A549 (cell line): Measurements from ENCODE around the gene MAFG. TPM values are rescaled to one million over a fixed set of nuclear protein-coding genes. Genes with fewer than 3 reads are reported as not detected.

Experiments used
- ATAC-seq, 2 experiments: fragments of 200-7000 bp in 1 of 2; fragments of >200 bp in 1 of 2; cut with Nextera tagmentation in 1 of 2; cut with Tn5 transposase in 1 of 2; 3 replicates each; pipeline versions ENCODE4 v1.8.0 to v1.9.1; 2018 to 2020; ENCODE audit warnings: mild to moderate bottlenecking in 1 of 2, moderate library complexity in 1 of 2
- CTCF ChIA-PET: fragments of 300-600 bp; sonication (Branson Sonifier 250); formaldehyde crosslinking; extraction: SDS; loops from one replicate; lab custom pipeline; 2021; ENCODE audit warnings: antibody characterized with exemption, inconsistent platforms; lab: Yijun Ruan, JAX
- POLR2A ChIA-PET: fragments of 350-600 bp; formaldehyde crosslinking; extraction: SDS; loops from one replicate; lab custom pipeline; 2021; ENCODE audit warnings: antibody characterized with exemption, inconsistent platforms; lab: Yijun Ruan, JAX
- DNase-seq, 2 experiments: peaks; one replicate each; pipeline versions ENCODE4 v3.0.0 to v3.0.0-alpha.2; 2011 to 2016; ENCODE audit warnings: low read depth in 1 of 2, low spot score in 1 of 2
- FAIRE-seq: peaks from 2 replicates; lab custom pipeline; 2011; peaks lifted over from hg19 to GRCh38; lab: Jason Lieb, UNC
- H3K27ac ChIP-seq, 2 experiments: fragments of >200 bp; sonication (Bioruptor Twin); formaldehyde crosslinking; 3 replicates each; pipeline ENCODE4 v1.5.1; 2016 to 2017
- H3K4me1 ChIP-seq: fragments of >200 bp; sonication (Bioruptor Twin); formaldehyde crosslinking; 3 replicates; pipeline ENCODE4 v1.6.1; 2016
- H3K4me2 ChIP-seq: fragments of >200 bp; sonication (Bioruptor Twin); formaldehyde crosslinking; 3 replicates; pipeline ENCODE4 v1.6.1; 2016
- H3K4me3 ChIP-seq: fragments of >200 bp; sonication (Bioruptor Twin); formaldehyde crosslinking; 3 replicates; pipeline ENCODE4 v1.5.1; 2016
- H3K9me3 ChIP-seq: fragments of >200 bp; sonication (Bioruptor Twin); formaldehyde crosslinking; 3 replicates; pipeline ENCODE4 v1.6.1; 2016
- CHD2 ChIP-seq: fragments of 150-350 bp; IDR thresholded peaks from 2 replicates; pipeline ENCODE4 v1.6.1; 2014; ENCODE audit warnings: low read length; ENCODE audit not compliant: partially characterized antibody
- CHD4 ChIP-seq: fragments of 200-600 bp; sonication (generic); IDR thresholded peaks from 2 replicates; pipeline ENCODE4 v1.6.1; 2016; ENCODE audit warnings: antibody characterized with exemption, mild to moderate bottlenecking, borderline replicate concordance
- EHMT2 ChIP-seq: fragments of 200-600 bp; sonication (generic); IDR thresholded peaks from 2 replicates; pipeline ENCODE4 v1.6.1; 2016; ENCODE audit warnings: antibody characterized with exemption, low read depth, mild to moderate bottlenecking, moderate library complexity
- FOSB ChIP-seq: fragments of 250-450 bp; sonication (Bioruptor Pico); IDR thresholded peaks from 2 replicates; pipeline ENCODE4 v1.5.0; 2020; ENCODE audit warnings: mild to moderate bottlenecking, moderate library complexity
- FOXS1 ChIP-seq: fragments of 250-450 bp; sonication (Bioruptor Pico); IDR thresholded peaks from 2 replicates; pipeline ENCODE4 v1.5.0; 2020; ENCODE audit warnings: mild to moderate bottlenecking, moderate library complexity
- GATA3 ChIP-seq: IDR thresholded peaks from 2 replicates; pipeline ENCODE4 v1.6.1; 2012; ENCODE audit warnings: borderline replicate concordance
- HDAC2 ChIP-seq: fragments of 200-600 bp; sonication (generic); IDR thresholded peaks from 2 replicates; pipeline ENCODE4 v1.6.1; 2016
- HOXB5 ChIP-seq: fragments of 250-450 bp; sonication (Bioruptor Pico); IDR thresholded peaks from 2 replicates; pipeline ENCODE4 v1.5.0; 2020; ENCODE audit warnings: mild to moderate bottlenecking, moderate library complexity
- KDM1A ChIP-seq: fragments of 200-600 bp; sonication (generic); IDR thresholded peaks from 2 replicates; pipeline ENCODE4 v1.6.1; 2016; ENCODE audit warnings: low read depth, mild to moderate bottlenecking
- MAFK ChIP-seq: fragments of 450-650 bp; IDR thresholded peaks from 2 replicates; pipeline ENCODE4 v1.6.1; 2014; ENCODE audit not compliant: partially characterized antibody
- MAZ ChIP-seq: fragments of 150-350 bp; IDR thresholded peaks from 2 replicates; pipeline ENCODE4 v1.6.1; 2014; ENCODE audit warnings: antibody characterized with exemption, low read depth, low read length, borderline replicate concordance
- NR3C1 ChIP-seq: fragments of >200 bp; sonication (Bioruptor Twin); formaldehyde crosslinking; IDR thresholded peaks from 3 replicates; pipeline ENCODE4 v1.6.1; 2017
- PHF8 ChIP-seq: fragments of 200-600 bp; sonication (generic); IDR thresholded peaks from 2 replicates; pipeline ENCODE4 v1.6.1; 2016; ENCODE audit warnings: low read depth, mild to moderate bottlenecking, antibody characterized with exemption, moderate library complexity, borderline replicate concordance
- POLR2AphosphoS2 ChIP-seq: conservative IDR thresholded peaks from 2 replicates; pipeline ENCODE4 v1.6.1; 2012; ENCODE audit warnings: low read length, improper control_type of control experiment, inconsistent platforms
- RARB ChIP-seq: fragments of 250-450 bp; sonication (Bioruptor Pico); IDR thresholded peaks from 2 replicates; pipeline ENCODE4 v1.8.0; 2021; ENCODE audit warnings: mild to moderate bottlenecking, moderate library complexity
- RCOR1 ChIP-seq: fragments of 150-350 bp; IDR thresholded peaks from 2 replicates; pipeline ENCODE4 v1.6.1; 2014; ENCODE audit warnings: antibody characterized with exemption, low read length, low read depth
- RFX5 ChIP-seq: fragments of 450-650 bp; IDR thresholded peaks from 2 replicates; pipeline ENCODE4 v1.7.1; 2014; ENCODE audit warnings: antibody characterized with exemption, mild to moderate bottlenecking, moderate library complexity
- RNF2 ChIP-seq: fragments of 200-600 bp; sonication (generic); IDR thresholded peaks from 2 replicates; pipeline ENCODE4 v1.6.1; 2016; ENCODE audit warnings: low read depth, mild to moderate bottlenecking, antibody characterized with exemption, moderate library complexity, borderline replicate concordance
- ZFP36 ChIP-seq: fragments of 450-650 bp; IDR thresholded peaks from 2 replicates; pipeline ENCODE4 v1.6.1; 2014; ENCODE audit warnings: borderline replicate concordance; ENCODE audit not compliant: partially characterized antibody
- WGBS: methylation state at CpG from one replicate; pipeline ENCODE4 v1.1.6; 2017; ENCODE audit errors: missing lambda C conversion rate; 5-methylcytosine and 5-hydroxymethylcytosine counted together
- polyA plus RNA-seq, 4 experiments: library from polyadenylated mRNA; depleted of rRNA in 3 of 4; stranded (reverse); fragments of >200 nt; fragmentation: RNase III in 1 of 4; extraction: RNeasy Plus Mini Kit Qiagen cat#74134 plus additional on column Dnase treatment in 1 of 4; gene quantifications; 2 replicates in 3 of 4; 3 replicates in 1 of 4; pipeline ENCODE4 v1.2.3, GENCODE V29; 2011 to 2017
- TF ChIP-seq, protein P1 (sequence below): fragments of 150-350 bp; IDR thresholded peaks from 2 replicates; pipeline ENCODE4 v1.6.1; 2014; ENCODE audit warnings: low read depth, mild to moderate bottlenecking, low read length
- TF ChIP-seq, protein P2 (sequence below): fragments of 200-600 bp; sonication (generic); IDR thresholded peaks from 2 replicates; pipeline ENCODE4 v1.6.1; 2016; ENCODE audit warnings: antibody characterized with exemption, mild to moderate bottlenecking, moderate library complexity
- TF ChIP-seq, protein P3 (sequence below): fragments of >200 bp; sonication (Bioruptor Twin); formaldehyde crosslinking; IDR thresholded peaks from 2 replicates; pipeline ENCODE4 v1.6.1; 2016
- TF ChIP-seq, protein P4 (sequence below): fragments of 450-650 bp; IDR thresholded peaks from 2 replicates; pipeline ENCODE4 v1.6.1; 2014; ENCODE audit warnings: antibody characterized with exemption
- TF ChIP-seq, protein P5 (sequence below): fragments of 250-450 bp; sonication (Bioruptor Pico); IDR thresholded peaks from 2 replicates; pipeline ENCODE4 v1.5.0; 2020; ENCODE audit warnings: low read depth, mild to moderate bottlenecking, moderate library complexity

The MAFG gene
- polyA plus RNA-seq, 2 of the 4 experiments (the other 2 are of a cell fraction) = 47.9 to 57.9 TPM

DNA sequence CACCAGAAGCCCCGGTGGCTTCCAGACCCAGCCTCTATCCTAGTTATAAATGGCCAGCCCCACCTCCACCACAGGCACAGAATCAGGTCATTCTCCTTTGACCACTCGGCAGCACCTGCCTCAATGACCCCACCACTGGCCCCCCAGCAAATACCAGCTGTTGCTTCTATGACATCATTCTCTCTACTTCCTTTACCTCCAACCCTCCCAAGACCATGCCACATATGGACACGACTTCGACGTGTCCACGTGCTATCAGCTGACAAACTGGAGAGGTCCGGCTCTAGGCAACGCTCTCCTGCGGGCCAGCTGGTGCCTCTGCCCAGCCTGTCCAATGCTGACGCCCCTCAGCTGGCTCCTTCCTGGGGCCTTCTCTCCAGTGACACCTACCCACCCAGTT lies 42.1 kb downstream of the MAFG start:
- ATAC-seq (peak in 1 of 2 experiments; percentile 6; a peak in 3 of 6 replicates), FAIRE-seq (no peak), DNase-seq (no peak)
- 90% methylated on average over 10 of the region's 10 CpGs for WGBS
- Histone ChIP-seq H3K4me1 (peaks cover 20% of the 10 kb centered on the region), H3K4me3 (no peak overlapping the region), H3K27ac (no peak overlapping the region), H3K4me2 (no peak overlapping the region), H3K9me3 (no peaks in the 10 kb centered on the region)
- ChIA-PET POLR2A (interaction anchor here (0.7 kb wide), 1 partner anchor 11 kb away, joined by 3 read pairs; no protein-coding TSS in a partner anchor), CTCF (interaction anchor here (1.0 to 11.2 kb wide), 4 partner anchors 8 to 31 kb away, joined by 3 to 126 read pairs (median 6); partner anchors contain the start of gene ARHGDIA)
- TF ChIP-seq, protein P1, sequence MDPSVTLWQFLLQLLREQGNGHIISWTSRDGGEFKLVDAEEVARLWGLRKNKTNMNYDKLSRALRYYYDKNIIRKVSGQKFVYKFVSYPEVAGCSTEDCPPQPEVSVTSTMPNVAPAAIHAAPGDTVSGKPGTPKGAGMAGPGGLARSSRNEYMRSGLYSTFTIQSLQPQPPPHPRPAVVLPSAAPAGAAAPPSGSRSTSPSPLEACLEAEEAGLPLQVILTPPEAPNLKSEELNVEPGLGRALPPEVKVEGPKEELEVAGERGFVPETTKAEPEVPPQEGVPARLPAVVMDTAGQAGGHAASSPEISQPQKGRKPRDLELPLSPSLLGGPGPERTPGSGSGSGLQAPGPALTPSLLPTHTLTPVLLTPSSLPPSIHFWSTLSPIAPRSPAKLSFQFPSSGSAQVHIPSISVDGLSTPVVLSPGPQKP = no peak
- no peak for TF ChIP-seq RCOR1
- TF ChIP-seq POLR2AphosphoS2 = no peak
- TF ChIP-seq KDM1A = no peak
- TF ChIP-seq, protein P2, sequence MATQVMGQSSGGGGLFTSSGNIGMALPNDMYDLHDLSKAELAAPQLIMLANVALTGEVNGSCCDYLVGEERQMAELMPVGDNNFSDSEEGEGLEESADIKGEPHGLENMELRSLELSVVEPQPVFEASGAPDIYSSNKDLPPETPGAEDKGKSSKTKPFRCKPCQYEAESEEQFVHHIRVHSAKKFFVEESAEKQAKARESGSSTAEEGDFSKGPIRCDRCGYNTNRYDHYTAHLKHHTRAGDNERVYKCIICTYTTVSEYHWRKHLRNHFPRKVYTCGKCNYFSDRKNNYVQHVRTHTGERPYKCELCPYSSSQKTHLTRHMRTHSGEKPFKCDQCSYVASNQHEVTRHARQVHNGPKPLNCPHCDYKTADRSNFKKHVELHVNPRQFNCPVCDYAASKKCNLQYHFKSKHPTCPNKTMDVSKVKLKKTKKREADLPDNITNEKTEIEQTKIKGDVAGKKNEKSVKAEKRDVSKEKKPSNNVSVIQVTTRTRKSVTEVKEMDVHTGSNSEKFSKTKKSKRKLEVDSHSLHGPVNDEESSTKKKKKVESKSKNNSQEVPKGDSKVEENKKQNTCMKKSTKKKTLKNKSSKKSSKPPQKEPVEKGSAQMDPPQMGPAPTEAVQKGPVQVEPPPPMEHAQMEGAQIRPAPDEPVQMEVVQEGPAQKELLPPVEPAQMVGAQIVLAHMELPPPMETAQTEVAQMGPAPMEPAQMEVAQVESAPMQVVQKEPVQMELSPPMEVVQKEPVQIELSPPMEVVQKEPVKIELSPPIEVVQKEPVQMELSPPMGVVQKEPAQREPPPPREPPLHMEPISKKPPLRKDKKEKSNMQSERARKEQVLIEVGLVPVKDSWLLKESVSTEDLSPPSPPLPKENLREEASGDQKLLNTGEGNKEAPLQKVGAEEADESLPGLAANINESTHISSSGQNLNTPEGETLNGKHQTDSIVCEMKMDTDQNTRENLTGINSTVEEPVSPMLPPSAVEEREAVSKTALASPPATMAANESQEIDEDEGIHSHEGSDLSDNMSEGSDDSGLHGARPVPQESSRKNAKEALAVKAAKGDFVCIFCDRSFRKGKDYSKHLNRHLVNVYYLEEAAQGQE = no peak
- TF ChIP-seq MAFK = no peak
- TF ChIP-seq HDAC2 = no peak
- no peak for TF ChIP-seq GATA3
- no peak for TF ChIP-seq RFX5
- no peak for TF ChIP-seq CHD4
- no peak for TF ChIP-seq CHD2
- TF ChIP-seq RNF2 = no peak
- TF ChIP-seq FOSB (CRISPR knock-in tag) = no peak
- TF ChIP-seq PHF8 = no peak
- TF ChIP-seq EHMT2 = no peak
- TF ChIP-seq, protein P3, sequence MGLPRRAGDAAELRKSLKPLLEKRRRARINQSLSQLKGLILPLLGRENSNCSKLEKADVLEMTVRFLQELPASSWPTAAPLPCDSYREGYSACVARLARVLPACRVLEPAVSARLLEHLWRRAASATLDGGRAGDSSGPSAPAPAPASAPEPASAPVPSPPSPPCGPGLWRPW = no peak
- TF ChIP-seq, protein P4, sequence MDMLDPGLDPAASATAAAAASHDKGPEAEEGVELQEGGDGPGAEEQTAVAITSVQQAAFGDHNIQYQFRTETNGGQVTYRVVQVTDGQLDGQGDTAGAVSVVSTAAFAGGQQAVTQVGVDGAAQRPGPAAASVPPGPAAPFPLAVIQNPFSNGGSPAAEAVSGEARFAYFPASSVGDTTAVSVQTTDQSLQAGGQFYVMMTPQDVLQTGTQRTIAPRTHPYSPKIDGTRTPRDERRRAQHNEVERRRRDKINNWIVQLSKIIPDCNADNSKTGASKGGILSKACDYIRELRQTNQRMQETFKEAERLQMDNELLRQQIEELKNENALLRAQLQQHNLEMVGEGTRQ = no peak

DNA sequence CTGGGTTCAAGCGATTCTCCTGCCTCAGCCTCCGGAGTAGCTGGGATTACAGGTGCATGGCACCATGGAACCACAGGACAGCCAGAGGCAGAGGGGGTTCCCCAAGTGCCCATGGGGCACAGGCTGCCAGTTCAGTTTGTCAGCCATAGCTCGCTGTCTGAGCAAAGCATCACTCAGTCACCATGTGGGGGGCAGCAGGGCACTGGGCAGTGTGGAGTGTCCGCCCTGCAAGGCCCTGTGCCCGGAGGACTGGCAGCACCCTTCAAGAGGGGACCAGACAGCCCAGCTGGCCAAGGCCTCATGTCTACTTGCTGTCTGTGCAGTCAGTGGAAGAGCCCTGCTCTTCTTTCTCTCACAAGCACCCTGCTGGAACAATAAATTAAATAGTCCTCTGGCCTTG lies 42.6 kb downstream of the MAFG start:
- ChIA-PET POLR2A (interaction anchor here (0.7 kb wide), 1 partner anchor 10 kb away, joined by 3 read pairs; no protein-coding TSS in a partner anchor), CTCF (interaction anchor here (1.2 to 11.2 kb wide), 4 partner anchors 9 to 32 kb away, joined by 4 to 126 read pairs (median 6); partner anchors contain the start of gene ARHGDIA)
- ATAC-seq (peak; percentile 5 to 41; a peak in 3 of 6 replicates), DNase-seq (no peak), FAIRE-seq (no peak)
- Histone ChIP-seq H3K4me1 (peaks cover 15% of the 10 kb centered on the region), H3K4me2 (no peak overlapping the region), H3K4me3 (no peak overlapping the region), H3K27ac (no peak overlapping the region), H3K9me3 (no peaks in the 10 kb centered on the region)
- no peak for TF ChIP-seq RARB (CRISPR knock-in tag)
- TF ChIP-seq HOXB5 (CRISPR knock-in tag) = no peak
- TF ChIP-seq NR3C1 = no peak
- TF ChIP-seq, protein P5, sequence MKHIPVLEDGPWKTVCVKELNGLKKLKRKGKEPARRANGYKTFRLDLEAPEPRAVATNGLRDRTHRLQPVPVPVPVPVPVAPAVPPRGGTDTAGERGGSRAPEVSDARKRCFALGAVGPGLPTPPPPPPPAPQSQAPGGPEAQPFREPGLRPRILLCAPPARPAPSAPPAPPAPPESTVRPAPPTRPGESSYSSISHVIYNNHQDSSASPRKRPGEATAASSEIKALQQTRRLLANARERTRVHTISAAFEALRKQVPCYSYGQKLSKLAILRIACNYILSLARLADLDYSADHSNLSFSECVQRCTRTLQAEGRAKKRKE = no peak
- TF ChIP-seq FOSB (CRISPR knock-in tag) = no peak
- TF ChIP-seq MAZ = no peak
- TF ChIP-seq ZFP36 = no peak
- TF ChIP-seq FOXS1 = no peak
- TF ChIP-seq, protein P1 = no peak
- 98% methylated on average over 5 of the region's 5 CpGs for WGBS
